ENCODE results near the gene CACNA1C.

CACNA1C gene

GRCh38 chr12:2435511-2435910 lies 382.7 kb downstream of the CACNA1C start:
- Histone ChIP-seq H3F3A (ENCODE audit: control insufficient read depth, insufficient read depth) (no peaks in the 10 kb centered on the region), H3K9me3 (ENCODE audit: control insufficient read depth, insufficient read depth, low read length) (no peaks in the 10 kb centered on the region), H3K36me3 (ENCODE audit: control insufficient read depth, low read length) (no peaks in the 10 kb centered on the region), H3K4me3 (ENCODE audit: low read length) (no peak overlapping the region), H3K4me2 (ENCODE audit: low read length) (no peak overlapping the region), H3K79me2 (ENCODE audit: control insufficient read depth, low read length) (no peaks in the 10 kb centered on the region), H3K27ac (ENCODE audit: low read depth, low read length) (no peak overlapping the region), H3K27me3 (ENCODE audit: control insufficient read depth, low read length) (no peaks in the 10 kb centered on the region), H4K20me1 (ENCODE audit: control insufficient read depth, insufficient read depth, low read depth, low read length) (no peaks in the 10 kb centered on the region), H3K9me2 (replicated peaks; ENCODE audit: control insufficient read depth, low read length) (no peaks in the 10 kb centered on the region), H3K4me1 (ENCODE audit: control insufficient read depth, low read length) (no peaks in the 10 kb centered on the region)
- TF ChIP-seq EZH2phosphoT487 (IDR thresholded peaks at IDR 0.05; ENCODE audit: borderline replicate concordance, low read length) = no peak
- TF ChIP-seq CTCF (IDR thresholded peaks at IDR 0.05; ENCODE audit: low read depth, low read length, poor library complexity, severe bottlenecking) = no peak

- H4K20me1 ChIP-seq (ENCODE audit: control insufficient read depth, insufficient read depth, low read depth, low read length) = no peaks in the 10 kb centered on the region
- no peaks in the 10 kb centered on the region for H3K36me3 ChIP-seq (ENCODE audit: control insufficient read depth, low read length)
Observed at GRCh38 chr12:2439332-2440100, 386.7 kb downstream of the CACNA1C start.

GRCh38 chr12:2443776-2444175 lies 391.0 kb downstream of the CACNA1C start:
- no peak overlapping the region for H3K4me3 ChIP-seq (ENCODE audit: low read length)
- H3K4me2 ChIP-seq (ENCODE audit: low read length) = no peak overlapping the region
- H3K27me3 ChIP-seq (ENCODE audit: control insufficient read depth, low read length) = peaks cover 4% of the 10 kb centered on the region; the same call in 1 of the 2 replicates
- H3K9me2 ChIP-seq (replicated peaks; ENCODE audit: control insufficient read depth, low read length) = no peaks in the 10 kb centered on the region
- H3F3A ChIP-seq (ENCODE audit: control insufficient read depth, insufficient read depth) = no peaks in the 10 kb centered on the region
- no peaks in the 10 kb centered on the region for H3K79me2 ChIP-seq (ENCODE audit: control insufficient read depth, low read length)
- TF ChIP-seq CTCF (IDR thresholded peaks at IDR 0.05; ENCODE audit: low read depth, low read length, poor library complexity, severe bottlenecking) = no peak
- TF ChIP-seq EZH2phosphoT487 (IDR thresholded peaks at IDR 0.05; ENCODE audit: borderline replicate concordance, low read length) = no peak
- no peak overlapping the region for H3K27ac ChIP-seq (ENCODE audit: low read depth, low read length)
- no peaks in the 10 kb centered on the region for H4K20me1 ChIP-seq (ENCODE audit: control insufficient read depth, insufficient read depth, low read depth, low read length)
- H3K9me3 ChIP-seq (ENCODE audit: control insufficient read depth, insufficient read depth, low read length) = no peaks in the 10 kb centered on the region
- no peaks in the 10 kb centered on the region for H3K4me1 ChIP-seq (ENCODE audit: control insufficient read depth, low read length)
- no peaks in the 10 kb centered on the region for H3K36me3 ChIP-seq (ENCODE audit: control insufficient read depth, low read length)

More at GRCh38 chr12:2439332-2440100, 386.7 kb downstream of the CACNA1C start:
- peaks cover 4% of the 10 kb centered on the region; the same call in 1 of the 2 replicates for H3K27me3 ChIP-seq (ENCODE audit: control insufficient read depth, low read length)
- no peak for TF ChIP-seq CTCF (IDR thresholded peaks at IDR 0.05; ENCODE audit: low read depth, low read length, poor library complexity, severe bottlenecking)
- TF ChIP-seq EZH2phosphoT487 (IDR thresholded peaks at IDR 0.05; ENCODE audit: borderline replicate concordance, low read length) = no peak
- no peak overlapping the region for H3K4me2 ChIP-seq (ENCODE audit: low read length)
- no peak overlapping the region for H3K4me3 ChIP-seq (ENCODE audit: low read length)
- no peaks in the 10 kb centered on the region for H3K9me3 ChIP-seq (ENCODE audit: control insufficient read depth, insufficient read depth, low read length)
- no peak overlapping the region for H3K27ac ChIP-seq (ENCODE audit: low read depth, low read length)
- H3K4me1 ChIP-seq (ENCODE audit: control insufficient read depth, low read length) = no peaks in the 10 kb centered on the region
- no peaks in the 10 kb centered on the region for H3K9me2 ChIP-seq (replicated peaks; ENCODE audit: control insufficient read depth, low read length)
- no peaks in the 10 kb centered on the region for H3K79me2 ChIP-seq (ENCODE audit: control insufficient read depth, low read length)
- no peaks in the 10 kb centered on the region for H3F3A ChIP-seq (ENCODE audit: control insufficient read depth, insufficient read depth)

Data from DOHH2 (cell line).